ENCODE measurements around the gene CBR4. TPM values are rescaled to one million over a fixed set of nuclear protein-coding genes. Genes with fewer than 3 reads are reported as not detected.
A peak's percentile ranks its signal among the peaks of the same experiment; 100 is the strongest.

CBR4 gene
- total RNA-seq, 1 donor = 23.4 TPM

GRCh38 chr4:169009286-169010124, 550 bp downstream of the CBR4 start:
- H3K4me3 ChIP-seq (ENCODE audit: low read depth, low read length) = peak overlapping the region; percentile 84
- DNase-seq (ENCODE audit: low read depth) = peak; percentile 59
- TF ChIP-seq CTCF (IDR thresholded peaks at IDR 0.05; ENCODE audit: insufficient read depth, low read length) = peak; percentile 23

GRCh38 chr4:169005453-169006099, 4.5 kb downstream of the CBR4 start:
- peak; percentile 56 for TF ChIP-seq CTCF (IDR thresholded peaks at IDR 0.05; ENCODE audit: insufficient read depth, low read length)
- no peak overlapping the region for H3K4me3 ChIP-seq (ENCODE audit: low read depth, low read length)
- DNase-seq (ENCODE audit: low read depth) = peak; percentile 59

GRCh38 chr4:169000315-169000714, 9.7 kb downstream of the CBR4 start:
- no peak overlapping the region for H3K4me3 ChIP-seq (ENCODE audit: low read depth, low read length)
- no peak for DNase-seq (ENCODE audit: low read depth)
- no peak for TF ChIP-seq CTCF (IDR thresholded peaks at IDR 0.05; ENCODE audit: insufficient read depth, low read length)

- H3K4me3 ChIP-seq (ENCODE audit: low read depth, low read length) = no peak overlapping the region
- DNase-seq (ENCODE audit: low read depth) = no peak
- no peak for TF ChIP-seq CTCF (IDR thresholded peaks at IDR 0.05; ENCODE audit: insufficient read depth, low read length)
These were observed 10.2 kb downstream of the CBR4 start for GRCh38 chr4:168999809-169000208.

GRCh38 chr4:168998596-168998995, 11.5 kb downstream of the CBR4 start:
- no peak for TF ChIP-seq CTCF (IDR thresholded peaks at IDR 0.05; ENCODE audit: insufficient read depth, low read length)
- DNase-seq (ENCODE audit: low read depth) = no peak
- H3K4me3 ChIP-seq (ENCODE audit: low read depth, low read length) = no peak overlapping the region

GRCh38 chr4:168995537-168996295, 14.3 kb downstream of the CBR4 start:
- no peak overlapping the region for H3K4me3 ChIP-seq (ENCODE audit: low read depth, low read length)
- TF ChIP-seq CTCF (IDR thresholded peaks at IDR 0.05; ENCODE audit: insufficient read depth, low read length) = peak; percentile 21
- DNase-seq (ENCODE audit: low read depth) = peak; percentile 51
